Stimulated activated CD8-positive, alpha-beta memory T cell treated with anti-CD3 and anti-CD28 coated beads, Interleukin-12 subunit alpha, Interleukin-12 subunit beta, amount 100 ng/mL, for 24 hours (primary cell): ENCODE measurements around the gene THAP7.

Experiments used
- DNase-seq: peaks from one replicate; pipeline ENCODE4 v3.0.0-alpha.2; 2020; ENCODE audit errors: extremely low read depth

The THAP7 gene

GRCh38 chr22:20993304-20994127, 8.4 kb downstream of the THAP7 start:
- DNase-seq: no peak

- DNase-seq: no peak
These were observed 9.2 kb downstream of the THAP7 start for GRCh38 chr22:20992456-20993303.

DNA sequence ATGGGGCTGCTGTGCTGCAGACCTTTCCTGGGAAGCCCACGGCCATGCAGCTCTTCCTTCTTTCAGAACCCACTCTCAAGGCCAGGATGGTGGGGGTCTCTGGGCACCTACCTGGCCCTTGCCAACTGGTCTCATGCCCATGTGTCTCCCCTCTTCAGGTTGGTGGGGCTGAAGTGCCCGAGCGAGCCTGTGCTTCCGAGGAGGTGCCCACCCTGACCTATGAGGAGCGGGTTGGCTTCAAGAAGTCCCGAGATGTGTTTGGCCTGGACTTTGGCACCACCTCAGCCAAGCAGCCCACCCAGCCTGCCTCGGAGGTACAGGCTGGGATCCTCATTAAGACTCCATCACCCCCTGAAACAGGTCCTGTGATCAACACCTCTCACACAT, 9.9 kb downstream of the THAP7 start:
- DNase-seq: no peak

DNA sequence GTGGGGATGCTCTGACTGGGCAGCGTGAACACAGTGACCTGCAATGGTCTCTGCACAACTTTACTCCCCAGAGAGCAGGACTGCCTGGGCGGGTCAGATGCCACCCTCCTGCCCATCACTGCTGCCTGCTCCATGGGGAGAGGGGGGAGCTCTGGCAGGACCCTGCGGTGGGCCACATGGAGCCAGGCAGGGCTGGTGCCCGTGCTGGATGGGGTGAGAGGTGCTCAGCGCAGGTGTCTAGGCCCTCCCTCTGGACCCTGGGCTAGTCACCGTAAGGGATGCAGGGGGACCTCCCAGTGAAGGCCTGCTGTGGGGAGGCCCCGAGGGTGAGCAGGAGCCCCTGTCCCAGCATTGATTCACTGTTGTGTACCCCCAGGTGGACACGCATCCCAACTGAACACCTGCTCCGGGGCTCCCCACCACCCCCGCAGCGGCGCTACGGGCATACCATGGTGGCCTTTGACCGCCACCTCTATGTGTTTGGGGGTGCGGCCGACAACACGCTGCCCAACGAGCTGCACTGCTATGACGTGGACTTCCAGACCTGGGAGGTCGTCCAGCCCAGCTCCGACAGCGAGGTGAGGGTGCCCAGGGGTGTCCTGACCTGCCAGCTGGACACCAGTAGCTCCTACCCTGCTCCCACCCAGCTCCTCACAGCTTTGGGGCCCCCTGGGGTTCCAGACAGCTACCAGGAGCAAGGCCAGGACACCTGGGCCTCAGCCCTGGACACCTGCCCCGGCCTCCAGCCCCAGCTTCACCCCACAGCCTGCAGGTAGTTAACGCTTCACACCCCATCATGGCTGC, 10.5 kb downstream of the THAP7 start:
- no peak for DNase-seq

DNA sequence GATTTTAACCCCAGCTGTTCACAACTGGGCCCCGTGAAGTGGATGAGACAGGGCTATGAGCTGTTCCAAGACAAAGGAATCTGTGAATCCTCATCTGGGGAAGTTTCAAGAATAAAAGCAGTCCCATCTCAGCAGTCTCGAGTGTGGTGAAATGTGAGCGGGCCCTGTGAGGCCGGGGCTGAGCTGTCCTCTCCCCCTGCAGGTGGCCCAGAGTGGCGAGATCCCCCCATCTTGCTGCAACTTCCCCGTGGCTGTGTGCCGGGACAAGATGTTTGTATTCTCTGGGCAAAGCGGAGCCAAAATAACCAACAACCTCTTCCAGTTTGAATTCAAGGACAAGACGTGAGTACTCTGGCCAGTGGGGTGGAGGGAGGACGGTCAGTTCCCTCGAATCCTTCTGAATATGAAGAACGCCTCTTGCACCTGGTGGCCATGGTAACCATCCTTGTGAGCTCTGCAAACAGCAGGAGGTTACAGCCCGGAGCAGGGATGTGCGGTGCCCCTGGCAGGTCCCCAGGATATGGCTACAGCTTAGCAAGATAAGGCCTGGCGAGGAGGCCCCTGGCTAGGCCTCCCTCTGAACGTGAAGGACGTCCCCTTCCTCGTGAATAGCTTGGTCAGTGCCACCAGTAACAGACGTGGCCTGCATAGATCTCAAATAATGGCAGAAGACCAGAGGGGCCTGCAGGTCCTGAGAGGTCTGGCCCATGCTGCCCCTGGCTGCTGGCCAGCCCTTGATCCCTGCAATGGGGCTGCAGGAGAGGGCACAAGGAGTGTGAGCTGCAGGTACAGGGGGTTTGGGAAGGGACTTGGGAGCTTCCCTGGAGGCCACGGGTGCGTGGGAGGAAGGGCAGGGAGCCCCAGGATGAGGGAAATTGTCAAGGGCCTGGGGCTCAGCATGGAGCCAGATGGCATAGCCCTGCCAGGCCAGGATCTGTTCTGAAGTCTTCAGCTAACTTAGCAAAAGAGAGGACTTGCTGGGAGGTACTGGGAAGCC, 11.4 kb downstream of the THAP7 start:
- no peak for DNase-seq

- no peak for DNase-seq
These were observed 12.4 kb downstream of the THAP7 start for GRCh38 chr22:20989323-20990138.

- DNase-seq: no peak
These were observed 13.2 kb downstream of the THAP7 start for GRCh38 chr22:20988573-20989322.

GRCh38 chr22:20987375-20987774, 14.5 kb downstream of the THAP7 start:
- no peak for DNase-seq

- DNase-seq: no peak
These were observed 15.6 kb downstream of the THAP7 start for GRCh38 chr22:20986365-20986764.

- no peak for DNase-seq
These were observed 16.2 kb downstream of the THAP7 start for GRCh38 chr22:20985720-20986119.

- DNase-seq: no peak
These were observed 18.7 kb downstream of the THAP7 start for GRCh38 chr22:20983081-20983771.

GRCh38 chr22:20982563-20982882, 19.4 kb downstream of the THAP7 start:
- no peak for DNase-seq

- peak; percentile 30 for DNase-seq
These were observed 19.9 kb downstream of the THAP7 start, which contains the start of gene LZTR1 for GRCh38 chr22:20981787-20982562. Gene LZTR1 (plus strand): TSS chr22:20982297. CDS start chr22:20982372, 75 bp downstream.

DNA sequence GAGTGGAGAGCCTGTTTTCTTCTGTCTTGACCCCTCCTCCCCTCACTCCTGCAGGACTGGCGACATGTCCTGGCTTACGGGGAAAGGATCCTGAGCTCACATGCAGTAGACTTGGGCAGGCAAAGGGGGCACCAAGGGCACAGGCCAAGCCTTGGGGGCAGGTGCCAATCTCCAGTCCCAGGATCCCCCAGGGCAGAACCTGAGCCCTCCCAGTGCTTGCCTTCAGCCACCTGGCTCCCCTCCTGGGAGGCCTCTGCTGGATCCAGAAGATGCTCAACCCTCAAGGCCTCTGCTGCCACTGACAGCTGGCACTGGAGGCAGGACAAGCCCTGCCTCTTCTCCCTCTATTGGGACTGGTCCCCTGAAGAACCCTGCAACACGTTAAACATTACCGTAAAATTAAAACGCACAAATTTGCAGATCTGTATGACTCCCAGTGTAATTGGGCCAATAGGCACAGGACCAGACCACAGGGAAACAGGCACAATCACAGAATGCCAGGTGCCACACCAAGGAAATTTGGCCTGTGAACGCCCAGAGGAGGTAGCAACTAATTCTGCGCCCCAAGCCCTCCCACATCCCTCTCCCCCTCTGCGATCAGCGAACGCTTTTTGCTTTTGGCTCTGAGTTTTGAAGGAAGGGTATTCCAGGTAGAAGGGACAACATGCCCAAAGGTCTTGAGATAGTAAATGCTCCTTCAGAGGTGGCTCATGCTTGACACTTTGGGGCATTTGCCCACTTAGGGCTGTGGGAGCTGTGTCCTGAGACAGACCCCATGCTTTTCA, 20.8 kb downstream of the THAP7 start:
- DNase-seq: no peak

DNA sequence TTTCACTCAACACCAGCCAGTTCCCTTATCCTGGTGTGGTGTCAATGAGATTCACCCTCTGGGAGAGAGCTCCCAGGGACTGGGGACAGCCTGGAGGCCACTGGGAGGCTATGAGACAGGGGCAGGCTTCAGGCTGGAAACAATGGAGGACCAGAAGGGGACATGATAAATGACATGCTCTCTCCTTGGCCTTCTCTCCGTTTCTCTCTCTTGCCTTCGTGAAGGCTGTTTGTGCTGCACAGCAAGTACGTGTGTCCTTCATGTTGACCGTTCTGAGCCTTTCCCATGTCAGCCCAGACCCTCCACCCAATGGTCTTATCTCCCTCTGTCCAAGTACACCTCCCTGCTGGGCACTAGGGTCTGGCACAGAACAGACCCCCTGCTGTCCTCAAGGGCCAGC, 21.4 kb downstream of the THAP7 start:
- no peak for DNase-seq

- no peak for DNase-seq
These were observed 21.9 kb downstream of the THAP7 start for GRCh38 chr22:20979940-20980453.

GRCh38 chr22:20979243-20979809, 22.6 kb downstream of the THAP7 start:
- no peak for DNase-seq
